Activated naive CD4-positive, alpha-beta T cell treated with anti-CD3 and anti-CD28 coated beads, Interleukin-2, amount 50 U/mL, for 24 hours (primary cell): ENCODE data around the gene COL20A1.
A peak's percentile ranks its signal among the peaks of the same experiment; 100 is the strongest.

Source experiments
- H3K27ac Mint-ChIP-seq: one replicate; pipeline ENCODE4 v1.8.0; 2021; ENCODE audit warnings: mild to moderate bottlenecking, mixed read lengths
- H3K27me3 Mint-ChIP-seq: one replicate; pipeline ENCODE4 v1.8.0; 2021; ENCODE audit warnings: mixed read lengths
- H3K36me3 Mint-ChIP-seq: one replicate; pipeline ENCODE4 v1.8.0; 2021; ENCODE audit warnings: mixed read lengths
- H3K4me1 Mint-ChIP-seq: one replicate; pipeline ENCODE4 v1.8.0; 2021; ENCODE audit warnings: mixed read lengths
- H3K4me3 Mint-ChIP-seq: one replicate; pipeline ENCODE4 v1.8.0; 2021; ENCODE audit warnings: mild to moderate bottlenecking, mixed read lengths
- H3K9me3 Mint-ChIP-seq: one replicate; pipeline ENCODE4 v1.8.0; 2021; ENCODE audit warnings: mixed read lengths

COL20A1 gene

DNA sequence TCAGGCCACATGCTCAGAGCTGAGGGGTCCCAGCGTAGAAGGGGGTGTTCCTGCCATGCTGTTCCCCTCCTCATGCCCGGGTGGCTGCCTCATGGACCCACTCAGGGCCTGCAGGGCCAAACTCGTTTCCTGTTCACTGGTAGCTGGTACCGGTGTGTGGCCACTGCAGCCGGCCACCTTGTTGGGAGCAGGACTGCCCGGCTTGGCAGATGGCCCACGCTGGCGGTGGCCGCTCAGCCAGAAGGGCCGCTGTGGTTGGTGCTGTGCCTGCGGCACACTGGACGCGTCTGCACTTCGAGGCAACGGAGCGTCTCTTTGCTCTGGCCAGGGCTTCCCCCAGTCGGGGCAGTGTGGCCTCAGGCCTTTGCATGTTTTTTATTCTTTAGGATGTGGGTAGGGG lies 10.0 kb upstream of the COL20A1 start:
- Mint-ChIP-seq H3K9me3 (no peaks in the 10 kb centered on the region), H3K4me3 (no peak overlapping the region), H3K36me3 (no peaks in the 10 kb centered on the region), H3K27me3 (no peaks in the 10 kb centered on the region), H3K27ac (no peak overlapping the region), H3K4me1 (no peaks in the 10 kb centered on the region)

- Mint-ChIP-seq H3K4me3 (peak overlapping the region; percentile 71), H3K27me3 (no peaks in the 10 kb centered on the region), H3K36me3 (no peaks in the 10 kb centered on the region), H3K9me3 (no peaks in the 10 kb centered on the region), H3K4me1 (no peaks in the 10 kb centered on the region), H3K27ac (peak overlapping the region; percentile 46)
These were observed 9.4 kb upstream of the COL20A1 start for GRCh38 chr20:63283397-63284082.

GRCh38 chr20:63284083-63284440 lies 8.9 kb upstream of the COL20A1 start:
- Mint-ChIP-seq H3K27ac (peak overlapping the region; percentile 46), H3K4me1 (no peaks in the 10 kb centered on the region), H3K36me3 (no peaks in the 10 kb centered on the region), H3K4me3 (peak overlapping the region; percentile 71), H3K27me3 (no peaks in the 10 kb centered on the region), H3K9me3 (no peaks in the 10 kb centered on the region)

GRCh38 chr20:63284544-63284949 lies 8.4 kb upstream of the COL20A1 start:
- Mint-ChIP-seq H3K4me3 (peak overlapping the region; percentile 78), H3K27ac (peak overlapping the region; percentile 70), H3K36me3 (no peaks in the 10 kb centered on the region), H3K9me3 (no peaks in the 10 kb centered on the region), H3K27me3 (no peaks in the 10 kb centered on the region), H3K4me1 (no peaks in the 10 kb centered on the region)

- Mint-ChIP-seq H3K9me3 (no peaks in the 10 kb centered on the region), H3K27me3 (no peaks in the 10 kb centered on the region), H3K27ac (no peak overlapping the region), H3K36me3 (no peaks in the 10 kb centered on the region), H3K4me3 (no peak overlapping the region), H3K4me1 (no peaks in the 10 kb centered on the region)
These were observed 7.9 kb upstream of the COL20A1 start for GRCh38 chr20:63284981-63285524.

DNA sequence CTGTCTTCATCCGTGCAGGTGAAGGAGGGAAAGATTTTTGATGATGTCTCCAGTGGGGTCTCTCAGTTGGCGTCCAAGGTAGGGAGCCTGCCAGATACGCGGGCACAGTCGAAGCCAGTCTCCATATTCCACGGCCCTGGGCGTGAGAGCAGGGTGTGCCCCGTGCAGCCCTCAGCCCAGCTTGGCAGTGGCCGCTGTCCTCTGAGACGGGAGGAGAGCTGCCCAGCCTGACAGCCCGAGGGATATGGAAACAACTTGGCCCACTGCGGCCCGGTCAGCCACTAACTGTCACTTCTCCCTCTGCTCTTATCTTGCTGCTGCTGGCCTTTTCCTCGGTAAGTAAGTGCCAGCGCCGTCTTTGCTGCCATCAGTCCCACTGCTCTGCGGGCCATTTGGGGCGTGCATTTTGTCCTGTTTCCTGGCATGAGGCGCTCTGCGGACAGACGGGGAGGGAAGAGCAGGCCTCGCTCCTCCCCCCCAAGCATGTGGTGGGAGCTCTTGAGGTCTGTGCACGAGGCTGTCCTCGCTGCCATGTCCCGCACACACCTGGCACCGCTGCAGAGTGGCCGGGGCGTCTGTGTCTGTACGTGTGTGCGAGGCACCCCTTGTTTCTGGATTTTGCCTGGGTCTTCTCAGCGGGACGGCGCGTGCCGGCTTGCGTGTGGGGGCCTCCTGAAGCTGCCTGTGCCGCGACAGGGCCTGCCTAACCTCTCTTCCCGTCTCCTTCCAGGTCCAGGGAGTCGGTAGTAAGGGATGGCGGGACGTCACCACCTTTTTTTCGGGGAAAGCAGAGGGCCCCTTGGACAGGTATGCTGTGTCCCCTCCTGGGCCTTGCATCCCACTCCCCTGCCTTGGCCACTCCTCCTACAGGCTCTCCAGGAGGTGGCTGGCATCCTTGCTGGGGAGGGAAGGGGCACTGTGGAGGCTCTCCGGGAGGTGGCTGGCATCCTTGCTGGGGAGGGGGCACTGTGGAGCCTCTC lies 7.1 kb upstream of the COL20A1 start:
- no peaks in the 10 kb centered on the region for H3K9me3 Mint-ChIP-seq
- no peaks in the 10 kb centered on the region for H3K4me1 Mint-ChIP-seq
- H3K27ac Mint-ChIP-seq: peak overlapping the region; percentile 55
- no peaks in the 10 kb centered on the region for H3K36me3 Mint-ChIP-seq
- no peak overlapping the region for H3K4me3 Mint-ChIP-seq
- H3K27me3 Mint-ChIP-seq: no peaks in the 10 kb centered on the region

GRCh38 chr20:63286781-63287696 lies 5.9 kb upstream of the COL20A1 start:
- H3K27me3 Mint-ChIP-seq: no peaks in the 10 kb centered on the region
- H3K27ac Mint-ChIP-seq: peak overlapping the region; percentile 41
- H3K9me3 Mint-ChIP-seq: no peaks in the 10 kb centered on the region
- no peak overlapping the region for H3K4me3 Mint-ChIP-seq
- no peaks in the 10 kb centered on the region for H3K4me1 Mint-ChIP-seq
- no peaks in the 10 kb centered on the region for H3K36me3 Mint-ChIP-seq

- Mint-ChIP-seq H3K4me3 (no peak overlapping the region), H3K9me3 (no peaks in the 10 kb centered on the region), H3K36me3 (no peaks in the 10 kb centered on the region), H3K27ac (peak overlapping the region; percentile 30), H3K27me3 (no peaks in the 10 kb centered on the region), H3K4me1 (no peaks in the 10 kb centered on the region)
These were observed 5.0 kb upstream of the COL20A1 start for GRCh38 chr20:63287697-63288580.

GRCh38 chr20:63288581-63289251 lies 4.3 kb upstream of the COL20A1 start:
- Mint-ChIP-seq H3K4me1 (no peaks in the 10 kb centered on the region), H3K27ac (no peak overlapping the region), H3K27me3 (no peaks in the 10 kb centered on the region), H3K4me3 (no peak overlapping the region), H3K9me3 (no peaks in the 10 kb centered on the region), H3K36me3 (no peaks in the 10 kb centered on the region)

DNA sequence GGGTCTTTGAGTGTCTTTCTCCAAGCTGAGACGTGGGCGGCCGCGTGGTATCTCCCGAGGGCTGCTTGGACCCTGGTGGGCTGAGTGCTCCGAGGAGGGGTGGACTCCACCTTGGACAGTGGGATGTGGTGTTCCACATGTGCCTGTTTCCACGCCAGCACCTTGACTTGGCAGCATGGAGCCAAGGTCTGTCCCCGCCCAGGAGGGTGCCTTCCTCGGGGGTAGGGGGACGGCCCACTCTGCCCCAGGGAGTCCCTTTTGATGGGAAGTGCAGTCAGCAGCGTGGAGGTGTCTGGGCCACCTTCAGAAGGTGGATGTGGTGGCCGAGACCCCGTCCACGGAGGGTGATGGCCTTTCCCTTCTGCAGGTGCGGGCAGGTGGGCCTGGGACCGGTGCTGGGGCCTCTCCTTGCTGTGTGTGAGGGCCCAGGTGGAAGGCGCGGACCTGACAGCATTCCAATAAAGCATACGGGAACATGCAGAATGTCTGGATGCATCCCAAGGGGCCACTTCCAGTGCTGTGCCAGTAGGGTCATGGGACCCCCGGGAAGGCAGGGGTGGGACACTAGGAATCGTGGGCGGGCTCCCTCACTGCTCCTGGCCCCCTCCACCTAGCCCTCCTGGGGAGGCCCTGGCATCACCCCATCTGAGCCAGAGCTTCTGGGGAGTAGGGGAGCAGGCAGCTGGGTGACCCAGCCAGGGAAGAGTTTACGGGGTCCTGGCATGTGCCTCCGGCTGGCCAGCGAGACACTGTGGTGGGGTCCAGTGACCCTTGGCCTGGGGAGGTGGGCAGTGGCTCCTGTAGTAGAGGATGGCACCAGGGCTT lies 3.5 kb upstream of the COL20A1 start:
- Mint-ChIP-seq H3K4me1 (no peaks in the 10 kb centered on the region), H3K9me3 (no peaks in the 10 kb centered on the region), H3K36me3 (no peaks in the 10 kb centered on the region), H3K27ac (no peak overlapping the region), H3K27me3 (no peaks in the 10 kb centered on the region), H3K4me3 (no peak overlapping the region)

GRCh38 chr20:63290136-63290676 lies 2.8 kb upstream of the COL20A1 start:
- no peak overlapping the region for H3K4me3 Mint-ChIP-seq
- H3K27me3 Mint-ChIP-seq: peaks cover 2% of the 10 kb centered on the region
- H3K27ac Mint-ChIP-seq: no peak overlapping the region
- H3K9me3 Mint-ChIP-seq: no peaks in the 10 kb centered on the region
- H3K4me1 Mint-ChIP-seq: peaks cover 1% of the 10 kb centered on the region
- H3K36me3 Mint-ChIP-seq: no peaks in the 10 kb centered on the region

GRCh38 chr20:63290677-63291472 lies 2.1 kb upstream of the COL20A1 start:
- H3K9me3 Mint-ChIP-seq: no peaks in the 10 kb centered on the region
- H3K4me1 Mint-ChIP-seq: peaks cover 7% of the 10 kb centered on the region
- no peaks in the 10 kb centered on the region for H3K36me3 Mint-ChIP-seq
- peaks cover 3% of the 10 kb centered on the region for H3K27me3 Mint-ChIP-seq
- no peak overlapping the region for H3K27ac Mint-ChIP-seq
- H3K4me3 Mint-ChIP-seq: no peak overlapping the region
